CD4-positive, alpha-beta T cell treated with Interleukin-10 for 1 hour (primary cell): ENCODE measurements around the gene WNK3.

Experiments
- DNase-seq: peaks from one replicate; pipeline ENCODE4 v3.0.0-alpha.2; 2020

WNK3 gene

DNA sequence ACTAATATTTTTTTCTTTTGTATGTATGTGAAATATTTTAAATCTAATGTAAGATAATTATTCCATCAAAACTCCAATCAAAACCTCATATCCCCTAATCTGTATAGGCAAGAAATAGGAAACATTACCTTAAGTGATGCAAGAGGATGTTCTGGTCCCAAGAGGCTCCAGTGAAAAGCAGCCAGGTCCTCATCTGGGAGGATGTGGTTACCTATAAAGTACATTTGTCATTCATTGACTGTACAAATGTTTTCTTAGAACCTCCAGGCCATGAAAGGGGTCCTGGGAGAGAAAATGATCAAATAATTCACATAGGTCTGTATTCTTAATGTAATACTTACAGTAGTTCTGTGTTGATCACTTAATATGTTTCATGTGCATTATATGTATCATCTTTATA is 200.3 kb downstream of the WNK3 start:
- no peak for DNase-seq
